Epithelial cell of proximal tubule (primary cell): ENCODE data around the gene CA11. TPM values are rescaled to one million over a fixed set of nuclear protein-coding genes. Genes with fewer than 3 reads are reported as not detected.
"Not testable (repeated sequence)": the region's sequence is repeated elsewhere in the genome, so short reads cannot be mapped to it uniquely, and the experiment has no call there.

Experiments used
- DNase-seq: peaks from one replicate; pipeline ENCODE4 v3.0.0-alpha.2; 2011; ENCODE audit warnings: low read depth
- H3K4me3 ChIP-seq: 2 replicates; pipeline ENCODE4 v1.5.1; 2011; ENCODE audit warnings: low read depth, mild to moderate bottlenecking, low read length
- CTCF ChIP-seq: conservative IDR thresholded peaks from 2 replicates; pipeline ENCODE4 v1.5.1; 2012; ENCODE audit warnings: low read depth, mild to moderate bottlenecking, low read length
- total RNA-seq: library from RNA; depleted of rRNA; stranded (reverse); fragments of >200 nt; gene quantifications from 2 replicates; pipeline ENCODE4 v1.2.3, GENCODE V29; 2015

CA11 gene
- total RNA-seq, 1 donor from 2014 or later = 6.6 TPM

GRCh38 chr19:48659768-48660167 is 13.8 kb upstream of the CA11 start:
- TF ChIP-seq CTCF = no peak
- DNase-seq = no peak
- no peak overlapping the region for H3K4me3 ChIP-seq

- TF ChIP-seq CTCF = no peak
- no peak for DNase-seq
- no peak overlapping the region for H3K4me3 ChIP-seq
These were observed 12.5 kb upstream of the CA11 start for GRCh38 chr19:48658483-48658882.

GRCh38 chr19:48657828-48658227 is 11.8 kb upstream of the CA11 start:
- DNase-seq, H3K4me3 ChIP-seq: not testable (repeated sequence)

GRCh38 chr19:48656840-48657474 is 11.0 kb upstream of the CA11 start:
- no peak for TF ChIP-seq CTCF
- no peak overlapping the region for H3K4me3 ChIP-seq
- peak; percentile 81 for DNase-seq

GRCh38 chr19:48654299-48655059 is 8.5 kb upstream of the CA11 start:
- DNase-seq = no peak
- no peak for TF ChIP-seq CTCF

GRCh38 chr19:48651683-48652048 is 5.7 kb upstream of the CA11 start:
- no peak for DNase-seq
- no peak overlapping the region for H3K4me3 ChIP-seq
- no peak for TF ChIP-seq CTCF

More at GRCh38 chr19:48654299-48655059, 8.5 kb upstream of the CA11 start:
- H3K4me3 ChIP-seq = no peak overlapping the region

- no peak for TF ChIP-seq CTCF
- H3K4me3 ChIP-seq = no peak overlapping the region
- no peak for DNase-seq
These were observed 5.1 kb upstream of the CA11 start for GRCh38 chr19:48650974-48651682.
